ENCODE data around the gene CSTF1.

Gene CSTF1

DNA sequence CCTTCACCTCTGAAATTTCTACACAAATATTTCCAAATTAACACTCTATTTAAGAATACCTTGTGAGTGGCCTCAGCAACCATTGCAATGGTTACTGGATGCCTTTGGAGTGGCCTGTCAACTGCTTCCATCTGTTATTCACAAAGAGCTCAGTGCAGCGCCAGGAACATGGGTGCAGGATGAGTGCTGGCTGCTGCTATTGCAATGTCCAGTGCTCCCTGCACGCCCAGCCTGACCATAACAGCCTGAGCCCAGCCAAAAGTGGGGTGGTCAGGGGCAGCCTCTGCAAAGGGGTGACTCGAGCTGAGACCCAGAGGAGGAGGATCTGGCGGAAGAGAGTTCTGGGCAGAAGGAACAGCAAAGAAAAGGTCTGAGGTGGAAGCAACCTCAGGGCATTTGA, 38.0 kb downstream of the CSTF1 start:
- Histone ChIP-seq H3K27ac (ENCODE audit: low read length) (no peak overlapping the region), H3K27me3 (ENCODE audit: low read depth, low read length) (no peaks in the 10 kb centered on the region), H3K4me3 (ENCODE audit: low read depth in 1 of 2, low read length in 2 of 2) (no peak overlapping the region), H3K4me1 (ENCODE audit: control insufficient read depth in 1 of 2, insufficient read depth in 2 of 2, low read length in 2 of 2) (peaks cover 0 to 13% of the 10 kb centered on the region in 2 donors), H3K36me3 (ENCODE audit: control insufficient read depth in 1 of 2, insufficient read depth in 2 of 2, low read length in 2 of 2) (no peaks in the 10 kb centered on the region), H3K9me3 (ENCODE audit: control insufficient read depth in 1 of 2, low read length in 2 of 2) (no peaks in the 10 kb centered on the region)

GRCh38 chr20:56430957-56431356, 38.5 kb downstream of the CSTF1 start:
- no peaks in the 10 kb centered on the region for H3K27me3 ChIP-seq (ENCODE audit: low read depth, low read length)
- H3K9me3 ChIP-seq (ENCODE audit: control insufficient read depth in 1 of 2, low read length in 2 of 2) = no peaks in the 10 kb centered on the region
- H3K27ac ChIP-seq (ENCODE audit: low read length) = no peak overlapping the region
- H3K36me3 ChIP-seq (ENCODE audit: control insufficient read depth in 1 of 2, insufficient read depth in 2 of 2, low read length in 2 of 2) = no peaks in the 10 kb centered on the region
- no peak overlapping the region for H3K4me3 ChIP-seq (ENCODE audit: low read depth in 1 of 2, low read length in 2 of 2)
- peaks cover 0 to 13% of the 10 kb centered on the region in 2 donors for H3K4me1 ChIP-seq (ENCODE audit: control insufficient read depth in 1 of 2, insufficient read depth in 2 of 2, low read length in 2 of 2)

DNA sequence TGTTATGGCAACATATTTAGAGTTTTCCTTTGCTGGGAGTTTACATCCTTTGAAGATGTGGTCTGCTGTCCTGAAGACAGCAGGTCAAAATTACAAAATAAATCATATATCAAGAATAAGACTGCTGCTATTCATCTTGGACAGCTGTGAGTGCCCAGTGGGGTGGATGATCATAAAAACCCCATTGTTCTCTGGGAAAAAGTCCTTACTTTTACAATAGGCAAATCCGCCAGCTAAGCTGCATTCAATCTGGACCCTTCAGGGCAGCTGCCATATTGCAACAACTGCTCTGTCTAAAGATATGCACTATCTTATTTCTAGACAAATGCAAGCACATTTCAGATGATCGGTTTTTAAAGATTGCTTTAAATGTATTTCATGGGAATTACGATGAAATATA, 39.0 kb downstream of the CSTF1 start:
- Histone ChIP-seq H3K36me3 (ENCODE audit: control insufficient read depth in 1 of 2, insufficient read depth in 2 of 2, low read length in 2 of 2) (no peaks in the 10 kb centered on the region), H3K27ac (ENCODE audit: low read length) (no peak overlapping the region), H3K4me3 (ENCODE audit: low read depth in 1 of 2, low read length in 2 of 2) (no peak overlapping the region), H3K4me1 (ENCODE audit: control insufficient read depth in 1 of 2, insufficient read depth in 2 of 2, low read length in 2 of 2) (peaks cover 0 to 13% of the 10 kb centered on the region in 2 donors), H3K27me3 (ENCODE audit: low read depth, low read length) (no peaks in the 10 kb centered on the region), H3K9me3 (ENCODE audit: control insufficient read depth in 1 of 2, low read length in 2 of 2) (no peaks in the 10 kb centered on the region)

- Histone ChIP-seq H3K27ac (ENCODE audit: low read length) (no peak overlapping the region), H3K4me3 (ENCODE audit: low read depth in 1 of 2, low read length in 2 of 2) (no peak overlapping the region), H3K4me1 (ENCODE audit: control insufficient read depth in 1 of 2, insufficient read depth in 2 of 2, low read length in 2 of 2) (peaks cover 0 to 10% of the 10 kb centered on the region in 2 donors), H3K36me3 (ENCODE audit: control insufficient read depth in 1 of 2, insufficient read depth in 2 of 2, low read length in 2 of 2) (no peaks in the 10 kb centered on the region), H3K27me3 (ENCODE audit: low read depth, low read length) (no peaks in the 10 kb centered on the region), H3K9me3 (ENCODE audit: control insufficient read depth in 1 of 2, low read length in 2 of 2) (no peaks in the 10 kb centered on the region)
Measured at GRCh38 chr20:56433221-56433879, 40.9 kb downstream of the CSTF1 start.

DNA sequence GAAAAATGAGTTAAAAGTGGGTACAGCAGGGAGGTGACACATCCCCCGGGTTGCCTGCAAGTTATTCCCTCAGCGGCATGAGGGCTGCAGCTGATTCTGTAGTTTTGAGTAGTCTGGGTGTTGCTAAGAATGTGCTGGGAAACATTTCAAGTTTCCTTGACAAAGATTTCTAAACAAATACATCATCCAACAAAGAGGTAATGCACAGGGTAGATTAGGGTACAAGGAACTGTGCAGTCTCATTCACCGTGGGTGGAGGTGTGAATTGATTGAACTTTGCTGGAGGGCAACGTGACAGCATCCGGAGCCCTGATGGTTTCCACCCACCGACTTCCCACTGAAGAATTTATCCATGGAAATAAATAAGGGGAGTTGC, 41.4 kb downstream of the CSTF1 start:
- no peak overlapping the region for H3K27ac ChIP-seq (ENCODE audit: low read length)
- peaks cover 0 to 5% of the 10 kb centered on the region in 2 donors for H3K4me1 ChIP-seq (ENCODE audit: control insufficient read depth in 1 of 2, insufficient read depth in 2 of 2, low read length in 2 of 2)
- H3K36me3 ChIP-seq (ENCODE audit: control insufficient read depth in 1 of 2, insufficient read depth in 2 of 2, low read length in 2 of 2) = no peaks in the 10 kb centered on the region

DNA sequence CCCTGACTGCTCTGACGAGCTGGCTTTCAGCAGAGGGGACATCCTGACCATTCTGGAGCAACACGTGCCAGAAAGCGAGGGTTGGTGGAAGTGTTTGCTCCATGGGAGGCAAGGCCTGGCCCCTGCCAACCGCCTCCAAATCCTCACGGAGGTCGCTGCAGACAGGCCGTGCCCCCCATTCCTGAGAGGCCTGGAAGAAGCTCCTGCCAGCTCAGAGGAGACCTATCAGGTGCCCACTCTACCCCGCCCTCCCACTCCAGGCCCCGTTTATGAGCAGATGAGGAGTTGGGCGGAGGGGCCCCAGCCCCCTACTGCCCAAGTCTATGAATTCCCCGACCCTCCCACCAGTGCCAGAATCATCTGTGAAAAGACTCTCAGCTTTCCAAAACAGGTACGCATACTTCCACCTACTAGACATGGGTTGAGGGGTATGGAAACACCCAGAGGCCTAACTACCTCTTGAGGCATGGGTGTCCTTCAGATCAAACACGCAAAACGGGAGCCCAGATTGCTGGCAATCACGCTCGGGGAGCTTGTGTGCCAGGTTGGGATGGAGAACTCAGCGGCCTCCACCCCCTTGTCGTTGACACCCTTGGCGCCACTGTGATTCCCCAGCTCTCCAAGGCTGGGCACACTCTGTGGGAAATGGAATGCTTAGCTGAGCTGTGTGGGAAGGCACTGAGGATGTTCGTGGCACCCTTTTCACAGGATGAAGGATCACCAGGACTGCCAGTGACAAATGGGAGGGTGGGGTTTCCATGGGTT, 44.9 kb downstream of the CSTF1 start:
- H3K36me3 ChIP-seq (ENCODE audit: control insufficient read depth in 1 of 2, insufficient read depth in 2 of 2, low read length in 2 of 2) = no peaks in the 10 kb centered on the region
- H3K27ac ChIP-seq (ENCODE audit: low read length) = no peak overlapping the region
- H3K9me3 ChIP-seq (ENCODE audit: control insufficient read depth in 1 of 2, low read length in 2 of 2) = no peaks in the 10 kb centered on the region
- H3K27me3 ChIP-seq (ENCODE audit: low read depth, low read length) = peaks cover 4% of the 10 kb centered on the region
- peaks cover 0 to 15% of the 10 kb centered on the region in 2 donors for H3K4me1 ChIP-seq (ENCODE audit: control insufficient read depth in 1 of 2, insufficient read depth in 2 of 2, low read length in 2 of 2)
- H3K4me3 ChIP-seq (ENCODE audit: low read depth in 1 of 2, low read length in 2 of 2) = no peak overlapping the region

More for the DNA sequence above, 41.4 kb downstream of the CSTF1 start:
- no peaks in the 10 kb centered on the region for H3K27me3 ChIP-seq (ENCODE audit: low read depth, low read length)
- no peaks in the 10 kb centered on the region for H3K9me3 ChIP-seq (ENCODE audit: control insufficient read depth in 1 of 2, low read length in 2 of 2)
- no peak overlapping the region for H3K4me3 ChIP-seq (ENCODE audit: low read depth in 1 of 2, low read length in 2 of 2)

DNA sequence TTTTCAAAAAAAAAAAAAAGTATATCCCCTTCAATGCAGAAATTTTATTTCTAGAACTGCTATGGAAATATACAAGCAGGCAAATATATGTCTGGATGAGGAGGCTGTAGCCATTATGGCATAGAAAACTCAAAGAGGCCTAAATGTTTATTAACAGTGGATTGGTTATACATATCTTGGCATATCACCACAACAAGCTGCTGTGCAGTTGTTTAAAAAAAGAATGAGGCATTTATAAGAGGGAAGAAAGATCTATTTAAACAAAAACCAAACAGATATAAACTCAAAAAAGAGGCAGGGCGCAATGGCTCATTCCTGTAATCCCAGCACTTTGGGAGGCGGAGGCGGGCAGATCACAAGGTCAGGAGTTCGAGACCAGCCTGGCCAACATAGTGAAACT, 45.8 kb downstream of the CSTF1 start:
- Histone ChIP-seq H3K36me3 (ENCODE audit: control insufficient read depth in 1 of 2, insufficient read depth in 2 of 2, low read length in 2 of 2) (no peaks in the 10 kb centered on the region), H3K9me3 (ENCODE audit: control insufficient read depth in 1 of 2, low read length in 2 of 2) (no peaks in the 10 kb centered on the region), H3K27ac (ENCODE audit: low read length) (no peak overlapping the region), H3K4me1 (ENCODE audit: control insufficient read depth in 1 of 2, insufficient read depth in 2 of 2, low read length in 2 of 2) (peaks cover 0 to 15% of the 10 kb centered on the region in 2 donors), H3K27me3 (ENCODE audit: low read depth, low read length) (peaks cover 4% of the 10 kb centered on the region), H3K4me3 (ENCODE audit: low read depth in 1 of 2, low read length in 2 of 2) (no peak overlapping the region)

GRCh38 chr20:56439771-56440291, 47.4 kb downstream of the CSTF1 start:
- Histone ChIP-seq H3K4me1 (ENCODE audit: control insufficient read depth in 1 of 2, insufficient read depth in 2 of 2, low read length in 2 of 2) (peaks cover 0 to 11% of the 10 kb centered on the region in 2 donors), H3K36me3 (ENCODE audit: control insufficient read depth in 1 of 2, insufficient read depth in 2 of 2, low read length in 2 of 2) (no peaks in the 10 kb centered on the region), H3K9me3 (ENCODE audit: control insufficient read depth in 1 of 2, low read length in 2 of 2) (no peaks in the 10 kb centered on the region), H3K4me3 (ENCODE audit: low read depth in 1 of 2, low read length in 2 of 2) (no peak overlapping the region), H3K27me3 (ENCODE audit: low read depth, low read length) (peaks cover 4% of the 10 kb centered on the region), H3K27ac (ENCODE audit: low read length) (peak overlapping the region; percentile 47)

DNA sequence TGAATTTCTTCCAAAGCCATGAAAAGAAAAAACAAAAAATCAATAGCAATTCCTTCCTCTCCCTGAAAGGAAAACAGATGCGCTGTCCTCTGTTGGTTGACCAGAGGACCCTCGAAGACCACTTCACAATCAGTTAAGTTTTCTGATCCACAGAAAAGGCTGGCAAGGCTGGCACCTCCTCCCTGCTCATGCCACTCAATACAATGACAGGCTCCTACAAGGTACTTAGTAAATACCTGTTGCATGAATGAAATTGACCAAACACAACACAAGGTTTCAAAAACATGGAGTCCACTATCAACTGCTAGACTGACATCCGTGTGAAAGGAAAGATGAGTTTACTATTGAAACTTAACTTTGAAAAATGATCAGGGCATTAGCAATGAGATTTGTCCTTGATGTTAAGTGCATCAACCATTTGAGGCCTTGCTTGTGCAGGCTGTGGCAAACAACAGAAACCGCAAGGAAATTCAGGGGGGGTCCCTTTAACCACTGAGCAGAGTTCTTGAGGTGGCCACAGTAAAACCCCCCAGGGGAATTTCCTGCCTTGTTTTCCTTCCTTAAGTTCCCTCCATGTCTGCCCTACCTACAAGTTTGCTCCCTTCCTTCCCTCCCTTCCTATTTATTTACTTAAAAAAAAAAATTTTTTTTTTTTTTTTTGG, 48.0 kb downstream of the CSTF1 start:
- peaks cover 0 to 11% of the 10 kb centered on the region in 2 donors for H3K4me1 ChIP-seq (ENCODE audit: control insufficient read depth in 1 of 2, insufficient read depth in 2 of 2, low read length in 2 of 2)
- no peak overlapping the region for H3K4me3 ChIP-seq (ENCODE audit: low read depth in 1 of 2, low read length in 2 of 2)
- H3K27me3 ChIP-seq (ENCODE audit: low read depth, low read length) = peaks cover 4% of the 10 kb centered on the region
- H3K9me3 ChIP-seq (ENCODE audit: control insufficient read depth in 1 of 2, low read length in 2 of 2) = no peaks in the 10 kb centered on the region
- H3K27ac ChIP-seq (ENCODE audit: low read length) = peak overlapping the region; percentile 47
- H3K36me3 ChIP-seq (ENCODE audit: control insufficient read depth in 1 of 2, insufficient read depth in 2 of 2, low read length in 2 of 2) = no peaks in the 10 kb centered on the region

DNA sequence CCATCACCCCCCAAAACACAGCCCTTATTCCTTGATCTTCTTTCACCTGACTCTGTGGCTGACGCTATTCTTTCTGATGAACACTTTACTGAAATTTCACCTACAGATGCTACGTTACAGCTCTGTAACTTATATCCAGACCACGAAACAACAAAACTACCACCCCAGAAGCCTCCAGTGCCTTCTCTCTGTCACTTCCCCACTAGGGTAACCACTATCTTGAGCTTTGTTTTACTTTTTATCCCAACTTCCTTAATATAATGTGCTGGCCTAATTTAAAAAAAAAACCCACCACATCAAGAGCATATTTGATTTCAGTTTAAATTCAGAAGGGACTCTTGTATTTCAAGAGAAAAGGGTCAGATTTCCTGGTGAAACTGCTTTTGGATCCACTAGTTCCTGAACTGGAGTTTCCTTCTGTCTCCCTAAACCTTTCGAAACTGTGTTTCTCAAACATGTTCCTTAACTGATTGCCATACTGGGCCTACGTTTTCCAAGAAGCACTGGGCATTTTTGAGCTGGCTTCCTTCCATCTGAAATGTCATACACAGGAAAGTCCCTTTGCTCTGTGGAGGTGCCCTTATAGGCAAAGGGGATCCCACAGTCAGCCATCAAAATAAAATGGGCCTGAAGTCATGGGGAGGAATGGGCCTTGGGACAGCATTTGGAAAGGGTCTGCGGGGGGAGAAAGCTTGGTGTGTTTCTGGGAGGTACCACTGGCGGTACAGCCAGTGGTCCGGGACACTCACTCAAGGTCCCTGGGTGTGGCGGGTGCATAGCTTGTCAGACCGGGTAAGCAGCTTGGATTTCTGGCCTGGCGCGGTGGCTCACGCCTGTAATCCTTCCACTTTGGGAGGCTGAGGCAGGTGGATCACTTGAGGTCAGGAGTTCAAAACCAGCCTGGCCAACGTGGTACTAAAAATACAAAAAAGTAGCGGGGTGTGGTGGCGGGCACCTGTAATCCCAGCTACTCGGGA, 50.2 kb downstream of the CSTF1 start:
- Histone ChIP-seq H3K4me3 (ENCODE audit: low read depth in 1 of 2, low read length in 2 of 2) (no peak overlapping the region), H3K27me3 (ENCODE audit: low read depth, low read length) (peaks cover 4% of the 10 kb centered on the region), H3K36me3 (ENCODE audit: control insufficient read depth in 1 of 2, insufficient read depth in 2 of 2, low read length in 2 of 2) (no peaks in the 10 kb centered on the region), H3K4me1 (ENCODE audit: control insufficient read depth in 1 of 2, insufficient read depth in 2 of 2, low read length in 2 of 2) (peaks cover 0 to 11% of the 10 kb centered on the region in 2 donors), H3K27ac (ENCODE audit: low read length) (no peak overlapping the region), H3K9me3 (ENCODE audit: control insufficient read depth in 1 of 2, low read length in 2 of 2) (no peaks in the 10 kb centered on the region)
